RCC 7860 (cell line): ENCODE results near the gene WNT8A.
A peak's percentile ranks its signal among the peaks of the same experiment; 100 is the strongest.
"Not testable (repeated sequence)": the region's sequence is repeated elsewhere in the genome, so short reads cannot be mapped to it uniquely, and the experiment has no call there.

Source experiments
- DNase-seq: peaks from one replicate; pipeline ENCODE4 v3.0.0-alpha.2; 2015; ENCODE audit warnings: low spot score
- FAIRE-seq: peaks from 2 replicates; lab custom pipeline; 2012; peaks lifted over from hg19 to GRCh38; lab: Jason Lieb, UNC

Gene WNT8A

GRCh38 chr5:138083702-138084101, at the start of gene WNT8A:
WNT8A (plus strand) TSS chr5:138084033; CDS start chr5:138084128, 95 bp downstream.
- no peak for FAIRE-seq

GRCh38 chr5:138035605-138036537, 48.0 kb upstream of the WNT8A start:
- peak; percentile 87 for DNase-seq
- peak; percentile 79 for FAIRE-seq

More at GRCh38 chr5:138083702-138084101, at the start of gene WNT8A:
- DNase-seq: no peak

GRCh38 chr5:138037271-138037670, 46.6 kb upstream of the WNT8A start:
- FAIRE-seq: no peak
- no peak for DNase-seq

GRCh38 chr5:138037907-138038633, 45.8 kb upstream of the WNT8A start:
- no peak for DNase-seq
- no peak for FAIRE-seq

- DNase-seq: no peak
- no peak for FAIRE-seq
Observed at GRCh38 chr5:138038826-138039225, 45.0 kb upstream of the WNT8A start.

GRCh38 chr5:138045283-138045682, 38.5 kb upstream of the WNT8A start:
- DNase-seq, FAIRE-seq: not testable (repeated sequence)

- FAIRE-seq: no peak
Observed at GRCh38 chr5:138051441-138052296, 32.2 kb upstream of the WNT8A start.

GRCh38 chr5:138052718-138053117, 31.1 kb upstream of the WNT8A start:
- DNase-seq, FAIRE-seq: not testable (repeated sequence)

More at GRCh38 chr5:138051441-138052296, 32.2 kb upstream of the WNT8A start:
- no peak for DNase-seq

GRCh38 chr5:138053554-138053953, 30.3 kb upstream of the WNT8A start:
- no peak for DNase-seq
- FAIRE-seq: no peak

- no peak for DNase-seq
- no peak for FAIRE-seq
Observed at GRCh38 chr5:138054206-138054605, 29.6 kb upstream of the WNT8A start.

- no peak for FAIRE-seq
Observed at GRCh38 chr5:138054847-138055558, 28.8 kb upstream of the WNT8A start.

GRCh38 chr5:138064526-138064925, 19.3 kb upstream of the WNT8A start:
- FAIRE-seq (no peak), DNase-seq (no peak)

More at GRCh38 chr5:138054847-138055558, 28.8 kb upstream of the WNT8A start:
- DNase-seq: no peak

GRCh38 chr5:138065102-138065501, 18.7 kb upstream of the WNT8A start:
- no peak for FAIRE-seq
- no peak for DNase-seq

- DNase-seq (no peak), FAIRE-seq (no peak)
Observed at GRCh38 chr5:138067945-138068344, 15.9 kb upstream of the WNT8A start.

GRCh38 chr5:138068742-138069600, 14.9 kb upstream of the WNT8A start:
- DNase-seq: peak; percentile 50

GRCh38 chr5:138070026-138070425, 13.8 kb upstream of the WNT8A start:
- FAIRE-seq, DNase-seq: not testable (repeated sequence)

More at GRCh38 chr5:138068742-138069600, 14.9 kb upstream of the WNT8A start:
- peak; percentile 52 for FAIRE-seq

- FAIRE-seq: peak; percentile 50
- peak; percentile 35 for DNase-seq
Observed at GRCh38 chr5:138077064-138077696, 6.7 kb upstream of the WNT8A start.

- FAIRE-seq (no peak), DNase-seq (no peak)
Observed at GRCh38 chr5:138078006-138078643, 5.7 kb upstream of the WNT8A start.
